HCT116 (cell line): ENCODE measurements around the gene STARD4. TPM values are rescaled to one million over a fixed set of nuclear protein-coding genes. Genes with fewer than 3 reads are reported as not detected.

Experiments used
- ATAC-seq: fragments of 200-7000 bp; cut with Tn5 transposase; 2 replicates; pipeline ENCODE4 v1.9.1; 2020; ENCODE audit warnings: mild to moderate bottlenecking, moderate library complexity
- BruUV-seq: library from RNA; stranded (reverse); fragments of 400-500 nt; replicated peaks from 2 replicates; lab custom pipeline; 2021; lab: Mats Ljungman, UMichigan
- CTCF ChIA-PET: fragments of 300-600 bp; sonication (Branson Sonifier 250); formaldehyde crosslinking; loops from one replicate; lab custom pipeline; 2021; ENCODE audit warnings: antibody characterized with exemption; lab: Charles Lee
- POLR2A ChIA-PET: fragments of 300-600, 350-600 bp; sonication (Branson Sonifier 250); formaldehyde crosslinking; loops from one replicate; lab custom pipeline; 2021; ENCODE audit warnings: antibody characterized with exemption; lab: Charles Lee
- RAD21 ChIA-PET, 2 experiments: fragments of 300-600 bp; sonication (Branson Sonifier 250); formaldehyde crosslinking; loops; one replicate each; lab custom pipeline; 2023; ENCODE audit warnings: low total read pairs in 2 of 2; ENCODE audit not compliant: uncharacterized antibody in 2 of 2, unreplicated experiment in 2 of 2, low non-redundant PET in 1 of 2; lab: Charles Lee
- DNase-seq: peaks from one replicate; pipeline ENCODE4 v3.0.0-alpha.2; 2010; ENCODE audit warnings: low read depth, low spot score
- H2AFZ ChIP-seq: fragments of 200-600 bp; shearing (Covaris generic), sonication (generic); 2 replicates; pipeline ENCODE4 v1.6.1; 2017; ENCODE audit warnings: low read depth, mixed run types, mixed read lengths, antibody characterized with exemption, low read length; ENCODE audit not compliant: poor library complexity, severe bottlenecking
- H3K27ac ChIP-seq: 2 replicates; pipeline ENCODE4 v1.5.1; 2012; ENCODE audit warnings: low read depth, low read length
- H3K27me3 ChIP-seq: fragments of 200-600 bp; sonication (generic); 2 replicates; pipeline ENCODE4 v1.6.1; 2016; ENCODE audit warnings: mixed run types, low read length, mixed read lengths; ENCODE audit not compliant: insufficient read depth
- H3K36me3 ChIP-seq, 2 experiments: fragments of 200-500 bp in 1 of 2; fragments of 200-600 bp in 1 of 2; sonication (Bioruptor generic) in 1 of 2; sonication (generic) in 1 of 2; 2 replicates each; pipeline versions ENCODE4 v1.5.1 to v1.6.1; 2014 to 2016; ENCODE audit warnings: low read length in 2 of 2, inconsistent platforms in 1 of 2, mixed read lengths in 1 of 2, mixed run types in 1 of 2; ENCODE audit not compliant: insufficient read depth in 2 of 2, control insufficient read depth in 1 of 2
- H3K4me1 ChIP-seq, 2 experiments: fragments of 200-600 bp in 1 of 2; sonication (generic) in 1 of 2; 2 replicates each; pipeline versions ENCODE4 v1.5.1 to v1.6.1; 2012 to 2017; ENCODE audit warnings: low read length in 2 of 2, inconsistent platforms in 1 of 2, mild to moderate bottlenecking in 1 of 2, mixed read lengths in 1 of 2, mixed run types in 1 of 2, moderate library complexity in 1 of 2; ENCODE audit not compliant: insufficient read depth in 2 of 2, control insufficient read depth in 1 of 2
- H3K4me2 ChIP-seq: fragments of 200-600 bp; sonication (generic); 2 replicates; pipeline ENCODE4 v1.6.1; 2017; ENCODE audit warnings: mixed run types, low read length, mixed read lengths
- H3K4me3 ChIP-seq, 2 experiments: fragments of 200-600 bp in 1 of 2; sonication (generic) in 1 of 2; replicated peaks in 1 of 2; 2 replicates each; pipeline ENCODE4 v1.5.1; 2011 to 2016; ENCODE audit warnings: low read length in 2 of 2, control low read depth in 1 of 2, low read depth in 1 of 2, mild to moderate bottlenecking in 1 of 2, mixed read lengths in 1 of 2, mixed run types in 1 of 2
- H3K79me2 ChIP-seq: fragments of 200-600 bp; sonication (generic); 2 replicates; pipeline ENCODE4 v1.6.1; 2017; ENCODE audit warnings: mild to moderate bottlenecking, mixed run types, low read length, moderate library complexity, mixed read lengths; ENCODE audit not compliant: insufficient read depth
- H3K9ac ChIP-seq: fragments of 200-600 bp; sonication (generic); 2 replicates; pipeline ENCODE4 v1.6.1; 2016; ENCODE audit warnings: low read length, mixed read lengths
- H3K9me2 ChIP-seq: fragments of 200-600 bp; sonication (generic), shearing (Covaris generic); 2 replicates; pipeline ENCODE4 v1.6.1; 2017; ENCODE audit warnings: mixed run types, mild to moderate bottlenecking, moderate library complexity; ENCODE audit not compliant: insufficient read depth
- H3K9me3 ChIP-seq, 2 experiments: fragments of 200-500 bp in 1 of 2; fragments of 200-600 bp in 1 of 2; sonication (Bioruptor generic) in 1 of 2; sonication (generic) in 1 of 2; 2 replicates each; pipeline ENCODE4 v1.6.1; 2014 to 2017; ENCODE audit warnings: low read length in 2 of 2, mixed read lengths in 2 of 2, inconsistent platforms in 1 of 2, low read depth in 1 of 2, mild to moderate bottlenecking in 1 of 2, mixed run types in 1 of 2, moderate library complexity in 1 of 2; ENCODE audit not compliant: control insufficient read depth in 1 of 2, insufficient read depth in 1 of 2
- H4K20me1 ChIP-seq: fragments of 200-600 bp; sonication (generic), shearing (Covaris generic); 2 replicates; pipeline ENCODE4 v1.6.1; 2017; ENCODE audit warnings: mixed run types, mild to moderate bottlenecking, moderate library complexity; ENCODE audit not compliant: insufficient read depth
- CEBPB ChIP-seq: IDR thresholded peaks from 2 replicates; pipeline ENCODE4 v1.6.1; 2012; ENCODE audit warnings: low read depth
- JUND ChIP-seq: IDR thresholded peaks from 2 replicates; pipeline ENCODE4 v1.6.1; 2012
- POLR2A ChIP-seq: IDR thresholded peaks from 2 replicates; pipeline ENCODE4 v1.7.0; 2011; ENCODE audit warnings: borderline replicate concordance; ENCODE audit not compliant: insufficient read depth, insufficient read length; ENCODE audit errors: extremely low read depth
- SIN3A ChIP-seq: IDR thresholded peaks from 2 replicates; pipeline ENCODE4 v1.6.1; 2012; ENCODE audit warnings: low read depth
- SRF ChIP-seq: IDR thresholded peaks from 2 replicates; pipeline ENCODE4 v1.6.1; 2012; ENCODE audit warnings: low read depth
- TCF7L2 ChIP-seq: IDR thresholded peaks from 2 replicates; pipeline ENCODE4 v1.7.0; 2011; ENCODE audit warnings: borderline replicate concordance, inconsistent platforms; ENCODE audit not compliant: insufficient read depth, insufficient read length; ENCODE audit errors: extremely low read depth
- ZNF274 ChIP-seq: fragments of 200-500 bp; sonication (Bioruptor generic); IDR thresholded peaks from 2 replicates; pipeline ENCODE4 v1.6.1; 2014; ENCODE audit warnings: mild to moderate bottlenecking, low read depth, low read length, inconsistent platforms
- intact Hi-C: fragments of 100-400 bp; cut with micrococcal nuclease; formaldehyde crosslinking; loops from 2 replicates; pipeline ENCODE4 v1.10.0; 2022
- total RNA-seq: library from RNA; stranded (reverse); gene quantifications from one replicate; pipeline ENCODE4 v1.2.1, GENCODE V29; 2021; ENCODE audit not compliant: unreplicated experiment
- TF ChIP-seq, protein P1 (sequence below): IDR thresholded peaks from 2 replicates; pipeline ENCODE4 v1.6.1; 2012
- TF ChIP-seq, protein P2 (sequence below): IDR thresholded peaks from 2 replicates; pipeline ENCODE4 v1.6.1; 2011; ENCODE audit warnings: mild to moderate bottlenecking, low read length, moderate library complexity; ENCODE audit not compliant: insufficient replicate concordance; ENCODE audit errors: extremely low read depth

STARD4 gene
- total RNA-seq, 1 experiment from 2014 or later: 44.3 TPM

DNA sequence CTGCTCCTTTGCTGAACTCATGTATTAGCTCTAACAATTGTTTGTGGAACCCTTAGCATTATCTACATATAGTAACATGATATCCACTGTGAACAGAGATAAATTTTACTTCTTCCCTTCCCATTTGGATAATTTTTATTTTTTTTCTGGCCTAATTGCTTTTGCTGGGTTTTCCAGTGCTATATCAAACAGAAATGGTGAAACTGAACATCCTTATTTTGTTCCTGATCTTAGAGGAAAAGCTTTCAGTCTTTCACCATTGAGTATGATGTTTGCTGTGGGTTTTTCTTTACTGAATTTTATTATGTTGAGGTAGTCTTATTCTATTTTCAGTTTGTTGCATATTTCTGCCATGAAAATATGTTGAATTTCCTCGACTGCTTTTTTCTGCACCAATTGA, 44.8 kb upstream of the STARD4 start:
- Histone ChIP-seq H3K9me2 (no peaks in the 10 kb centered on the region), H3K27me3 (peaks cover 13% of the 10 kb centered on the region; the same call in 1 of the 2 replicates), H3K9ac (no peak overlapping the region), H3K79me2 (no peaks in the 10 kb centered on the region), H3K27ac (no peak overlapping the region), H3K4me2 (no peak overlapping the region), H2AFZ (no peak overlapping the region), H3K4me1 (no peaks in the 10 kb centered on the region)
- no peak for DNase-seq
- BruUV-seq: no TSS peak
- TF ChIP-seq, protein P1, sequence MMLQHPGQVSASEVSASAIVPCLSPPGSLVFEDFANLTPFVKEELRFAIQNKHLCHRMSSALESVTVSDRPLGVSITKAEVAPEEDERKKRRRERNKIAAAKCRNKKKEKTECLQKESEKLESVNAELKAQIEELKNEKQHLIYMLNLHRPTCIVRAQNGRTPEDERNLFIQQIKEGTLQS: no peak
- TF ChIP-seq SIN3A: no peak
- no peak for TF ChIP-seq JUND
- TF ChIP-seq, all 23 proteins: peak for 0
- Histone ChIP-seq H4K20me1 (no peaks in the 10 kb centered on the region), H3K9me3 (no peaks in the 10 kb centered on the region), H3K4me3 (no peak overlapping the region), H3K36me3 (no peaks in the 10 kb centered on the region)
- RAD21 ChIA-PET: no interaction called here
- CTCF ChIA-PET: no interaction called here
- intact Hi-C loops: loop anchor here (10.0 kb wide), 1 partner anchor 402 kb away; no protein-coding TSS in a partner anchor
- POLR2A ChIA-PET: no interaction called here
- ATAC-seq: no peak

DNA sequence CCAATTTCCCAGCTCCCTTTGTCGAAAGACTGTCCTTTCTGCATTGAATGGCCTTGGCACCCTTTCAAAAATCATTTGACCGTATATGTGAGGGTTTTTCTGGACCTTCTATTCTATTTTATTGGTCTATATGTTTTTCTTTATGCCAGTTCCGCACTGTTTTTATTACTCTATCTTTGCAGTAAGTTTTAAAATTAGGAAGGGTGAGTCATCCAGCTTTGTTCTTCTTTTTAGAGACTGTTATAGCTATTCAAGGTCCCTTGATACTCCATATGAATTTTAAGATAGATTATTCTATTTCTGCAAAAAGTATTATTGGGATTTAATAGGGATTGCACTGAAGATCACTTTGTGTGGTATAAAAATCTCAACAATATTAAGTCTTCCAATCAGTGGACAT, 44.2 kb upstream of the STARD4 start:
- Histone ChIP-seq H3K36me3 (no peaks in the 10 kb centered on the region), H3K4me1 (no peaks in the 10 kb centered on the region), H4K20me1 (no peaks in the 10 kb centered on the region), H3K9me2 (no peaks in the 10 kb centered on the region), H3K4me3 (no peak overlapping the region), H3K79me2 (no peaks in the 10 kb centered on the region), H3K9ac (no peak overlapping the region), H3K9me3 (no peaks in the 10 kb centered on the region), H3K27ac (no peak overlapping the region), H3K27me3 (peaks cover 13% of the 10 kb centered on the region; the same call in 1 of the 2 replicates), H3K4me2 (no peak overlapping the region), H2AFZ (no peak overlapping the region)
- ATAC-seq (no peak), DNase-seq (no peak)
- BruUV-seq: no TSS peak
- ChIA-PET CTCF (no interaction called here), RAD21 (no interaction called here), POLR2A (no interaction called here)
- TF ChIP-seq CEBPB: no peak
- TF ChIP-seq, protein P2, sequence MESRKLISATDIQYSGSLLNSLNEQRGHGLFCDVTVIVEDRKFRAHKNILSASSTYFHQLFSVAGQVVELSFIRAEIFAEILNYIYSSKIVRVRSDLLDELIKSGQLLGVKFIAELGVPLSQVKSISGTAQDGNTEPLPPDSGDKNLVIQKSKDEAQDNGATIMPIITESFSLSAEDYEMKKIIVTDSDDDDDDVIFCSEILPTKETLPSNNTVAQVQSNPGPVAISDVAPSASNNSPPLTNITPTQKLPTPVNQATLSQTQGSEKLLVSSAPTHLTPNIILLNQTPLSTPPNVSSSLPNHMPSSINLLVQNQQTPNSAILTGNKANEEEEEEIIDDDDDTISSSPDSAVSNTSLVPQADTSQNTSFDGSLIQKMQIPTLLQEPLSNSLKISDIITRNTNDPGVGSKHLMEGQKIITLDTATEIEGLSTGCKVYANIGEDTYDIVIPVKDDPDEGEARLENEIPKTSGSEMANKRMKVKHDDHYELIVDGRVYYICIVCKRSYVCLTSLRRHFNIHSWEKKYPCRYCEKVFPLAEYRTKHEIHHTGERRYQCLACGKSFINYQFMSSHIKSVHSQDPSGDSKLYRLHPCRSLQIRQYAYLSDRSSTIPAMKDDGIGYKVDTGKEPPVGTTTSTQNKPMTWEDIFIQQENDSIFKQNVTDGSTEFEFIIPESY: no peak
- no peak for TF ChIP-seq ZNF274
- no peak for TF ChIP-seq SRF
- TF ChIP-seq TCF7L2: no peak
- no peak for TF ChIP-seq SIN3A
- no peak for TF ChIP-seq POLR2A
- intact Hi-C loops: loop anchor here (10.0 kb wide), 1 partner anchor 402 kb away; no protein-coding TSS in a partner anchor
